GM19468 (cell line): ENCODE measurements around the gene RBMXL2.

Source experiments
- ATAC-seq: cut with Tn5 transposase; IDR thresholded peaks from one replicate; pipeline ENCODE4 v1.9.1; 2021; ENCODE audit warnings: mild to moderate bottlenecking, moderate library complexity, moderate number of reproducible peaks; ENCODE audit not compliant: unreplicated experiment; ENCODE audit errors: extremely low read depth

RBMXL2 gene

DNA sequence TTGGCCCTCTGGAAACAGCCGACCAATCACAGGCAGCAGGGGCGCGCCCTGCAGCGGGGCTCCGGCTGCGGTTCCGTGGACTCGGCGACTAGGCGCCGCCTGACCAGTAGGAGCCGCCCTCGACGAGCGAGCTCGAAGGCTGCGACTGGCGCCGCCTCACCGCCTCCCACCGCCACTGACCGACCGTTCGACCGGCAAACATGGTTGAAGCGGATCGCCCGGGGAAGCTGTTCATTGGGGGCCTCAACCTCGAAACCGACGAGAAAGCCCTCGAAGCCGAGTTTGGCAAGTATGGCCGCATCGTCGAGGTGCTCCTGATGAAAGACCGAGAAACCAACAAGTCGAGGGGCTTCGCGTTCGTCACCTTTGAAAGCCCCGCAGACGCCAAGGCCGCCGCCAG is at the start of gene RBMXL2:
TSS of gene RBMXL2 (plus strand) at position 78 of the 400 bp plus-strand sequence. CDS start at position 201, 123 bp downstream.
- ATAC-seq = no peak

GRCh38 chr11:7046474-7047175 is 42.2 kb upstream of the RBMXL2 start:
- ATAC-seq = no peak

GRCh38 chr11:7050191-7050590 is 38.6 kb upstream of the RBMXL2 start:
- no peak for ATAC-seq

GRCh38 chr11:7056828-7057513 is 31.8 kb upstream of the RBMXL2 start:
- ATAC-seq = no peak

- ATAC-seq = no peak
Measured at GRCh38 chr11:7057641-7058040, 31.2 kb upstream of the RBMXL2 start.

- no peak for ATAC-seq
Measured at GRCh38 chr11:7060868-7061267, 27.9 kb upstream of the RBMXL2 start.

DNA sequence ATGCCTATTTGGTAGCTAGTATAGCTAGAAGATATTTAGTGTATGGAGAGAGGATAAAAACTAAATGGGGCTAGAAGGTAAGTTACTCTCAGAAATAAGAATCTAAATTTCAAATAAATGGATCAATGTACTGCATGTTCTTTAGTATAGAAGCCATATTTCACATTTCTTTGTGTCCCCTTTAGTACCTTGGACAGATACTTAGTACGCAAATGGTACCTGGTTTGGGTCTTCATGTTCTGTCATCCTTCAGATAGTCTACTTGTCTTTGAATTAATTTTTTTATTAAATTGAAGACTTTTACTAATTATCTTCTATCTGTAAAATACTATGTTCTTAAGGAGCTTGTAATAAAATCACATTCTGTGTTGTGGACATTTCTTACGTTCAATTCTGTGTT is 26.3 kb upstream of the RBMXL2 start:
- ATAC-seq = no peak

- ATAC-seq = no peak
Measured at GRCh38 chr11:7072401-7073028, 16.3 kb upstream of the RBMXL2 start.

GRCh38 chr11:7077101-7077500 is 11.7 kb upstream of the RBMXL2 start:
- no peak for ATAC-seq

- no peak for ATAC-seq
Measured at GRCh38 chr11:7079545-7080135, 9.2 kb upstream of the RBMXL2 start.

DNA sequence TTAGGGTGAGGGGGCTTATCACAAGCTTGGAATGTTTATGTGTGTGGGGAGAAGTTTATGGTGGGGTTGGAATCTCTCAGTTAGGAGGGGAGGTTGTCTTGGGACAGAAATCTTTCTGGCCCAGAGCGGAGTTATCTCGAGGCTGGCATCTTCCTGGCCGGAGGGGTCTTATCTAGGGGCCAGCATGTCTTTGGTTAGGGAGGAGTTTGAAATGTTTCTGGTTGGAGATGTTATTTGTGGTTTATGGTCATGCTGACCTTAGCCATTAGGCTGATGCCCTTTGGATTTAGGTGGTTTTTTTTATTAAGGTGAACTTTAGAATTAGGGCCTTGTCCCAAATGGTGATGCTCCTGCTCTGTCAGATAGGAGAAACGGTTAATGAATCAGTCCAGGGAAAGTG is 7.9 kb upstream of the RBMXL2 start:
- ATAC-seq = no peak

DNA sequence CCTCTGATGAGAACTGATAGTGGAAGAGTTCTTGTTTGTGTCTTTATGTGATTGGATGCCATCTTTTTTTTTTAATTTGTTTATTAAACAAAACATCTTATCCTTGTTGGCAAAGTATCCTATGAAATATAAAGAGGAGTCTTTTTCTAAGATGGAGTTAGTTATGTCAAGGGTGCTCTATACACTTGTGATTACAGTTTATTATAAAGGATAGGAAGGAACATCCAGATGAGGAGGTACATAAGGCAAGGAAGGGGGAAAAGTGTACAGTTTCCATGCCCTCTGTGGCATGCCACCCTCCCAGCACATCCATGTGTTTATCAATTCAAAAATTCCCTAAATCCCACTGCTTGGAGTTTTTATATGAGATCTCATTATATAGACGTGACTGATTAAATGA is 7.4 kb upstream of the RBMXL2 start:
- no peak for ATAC-seq

DNA sequence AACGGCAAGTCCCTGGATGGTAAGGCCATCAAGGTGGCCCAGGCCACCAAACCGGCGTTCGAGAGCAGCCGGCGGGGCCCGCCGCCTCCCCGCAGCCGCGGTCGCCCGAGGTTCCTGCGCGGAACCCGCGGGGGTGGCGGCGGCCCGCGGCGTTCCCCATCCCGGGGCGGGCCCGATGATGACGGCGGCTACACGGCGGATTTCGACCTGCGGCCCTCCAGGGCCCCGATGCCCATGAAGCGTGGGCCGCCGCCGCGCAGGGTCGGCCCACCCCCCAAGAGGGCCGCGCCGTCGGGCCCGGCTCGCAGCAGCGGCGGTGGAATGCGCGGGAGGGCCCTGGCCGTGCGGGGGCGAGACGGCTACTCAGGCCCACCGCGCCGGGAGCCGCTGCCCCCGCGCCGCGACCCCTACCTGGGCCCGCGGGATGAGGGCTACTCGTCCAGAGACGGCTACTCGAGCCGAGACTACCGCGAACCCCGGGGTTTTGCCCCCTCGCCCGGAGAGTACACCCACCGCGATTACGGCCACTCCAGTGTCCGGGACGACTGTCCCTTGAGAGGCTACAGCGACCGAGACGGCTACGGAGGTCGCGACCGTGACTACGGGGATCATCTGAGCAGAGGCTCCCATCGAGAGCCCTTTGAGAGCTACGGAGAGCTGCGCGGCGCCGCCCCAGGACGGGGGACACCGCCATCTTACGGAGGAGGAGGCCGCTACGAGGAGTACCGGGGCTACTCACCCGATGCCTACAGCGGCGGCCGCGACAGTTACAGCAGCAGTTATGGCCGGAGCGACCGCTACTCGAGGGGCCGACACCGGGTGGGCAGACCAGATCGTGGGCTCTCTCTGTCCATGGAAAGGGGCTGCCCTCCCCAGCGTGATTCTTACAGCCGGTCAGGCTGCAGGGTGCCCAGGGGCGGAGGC is 792 bp downstream of the RBMXL2 start:
- no peak for ATAC-seq

GRCh38 chr11:7098235-7098832 is 9.5 kb downstream of the RBMXL2 start:
- no peak for ATAC-seq

DNA sequence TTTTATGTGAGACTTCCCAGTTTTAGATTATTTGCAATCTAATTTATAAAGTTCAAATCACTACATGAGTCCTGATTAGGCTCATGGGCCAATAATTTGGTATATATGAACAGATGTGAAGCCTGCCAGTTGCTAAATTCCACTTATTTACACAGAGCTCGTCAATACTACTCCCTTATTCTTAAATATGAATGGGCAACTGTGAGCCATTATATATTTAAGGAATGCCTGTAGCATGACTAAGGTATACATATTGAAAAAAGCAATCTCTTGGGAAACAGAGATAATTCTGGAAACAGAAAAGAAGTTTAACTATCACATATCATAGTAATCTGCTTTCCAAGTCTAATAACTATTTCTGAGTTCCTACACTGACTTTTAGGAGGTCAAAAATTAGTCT is 27.0 kb downstream of the RBMXL2 start:
- ATAC-seq = no peak

DNA sequence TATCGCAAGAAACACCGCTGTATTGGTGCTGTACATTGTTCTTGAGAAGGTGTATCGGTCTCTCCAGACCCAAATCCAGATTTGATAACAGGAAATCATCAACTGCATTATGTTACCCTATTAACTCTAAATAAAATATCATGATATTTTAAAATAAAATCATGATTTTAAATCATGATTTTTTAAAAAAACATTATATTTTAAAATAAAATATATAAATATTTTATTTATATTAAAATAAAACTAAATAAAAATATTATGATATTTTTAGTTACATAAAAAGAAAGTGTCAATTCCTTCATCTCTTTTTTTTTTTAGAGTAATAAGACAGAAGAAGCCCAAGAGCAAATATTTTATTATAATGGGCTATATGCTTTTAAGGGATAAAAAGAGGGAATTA is 27.6 kb downstream of the RBMXL2 start:
- no peak for ATAC-seq

DNA sequence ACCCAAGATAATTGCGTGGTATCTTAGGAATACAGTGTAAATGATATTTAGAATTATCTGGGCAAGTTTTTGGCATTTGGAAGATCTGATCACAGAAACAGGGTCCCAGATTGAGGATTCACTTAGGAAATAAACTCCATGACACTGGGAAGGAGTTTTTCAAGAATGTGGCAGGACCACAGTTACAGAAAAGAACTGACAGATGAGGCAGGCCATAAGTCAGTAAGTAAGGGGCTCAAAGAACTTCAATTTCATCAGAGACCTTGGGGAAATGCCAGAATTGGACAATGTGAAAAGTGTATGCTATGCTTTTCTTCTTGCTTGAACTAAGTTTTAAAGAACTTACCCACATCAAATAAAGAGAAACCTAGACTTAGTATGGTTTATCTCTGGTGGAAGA is 49.3 kb downstream of the RBMXL2 start:
- ATAC-seq = no peak
